Naive B cell (primary cell): ENCODE data around the gene ARHGEF25. TPM values are rescaled to one million over a fixed set of nuclear protein-coding genes. Genes with fewer than 3 reads are reported as not detected.
A peak's percentile ranks its signal among the peaks of the same experiment; 100 is the strongest.

Source experiments
- ATAC-seq, 2 donors: fragments of 150-1000 bp; cut with Tn5 transposase; 2 replicates each; pipeline ENCODE4 v1.10.0; 2021; ENCODE audit warnings: low read depth in 2 of 2, mild to moderate bottlenecking in 2 of 2, moderate library complexity in 2 of 2
- DNase-seq: peaks from one replicate; pipeline ENCODE4 v3.0.0; 2022
- H3K27ac Mint-ChIP-seq, 6 donors: one replicate each; pipeline ENCODE4 v1.8.0; 2020 to 2022; ENCODE audit warnings: mild to moderate bottlenecking in 6 of 6, mixed read lengths in 6 of 6, moderate library complexity in 5 of 6, inconsistent platforms in 2 of 6
- H3K27me3 Mint-ChIP-seq, 3 donors: one replicate each; pipeline ENCODE4 v1.8.0; 2021 to 2022; ENCODE audit warnings: mixed read lengths in 3 of 3, mild to moderate bottlenecking in 1 of 3
- H3K36me3 Mint-ChIP-seq, 2 donors: one replicate each; pipeline ENCODE4 v1.8.0; 2020 to 2022; ENCODE audit warnings: mixed read lengths in 2 of 2, inconsistent platforms in 1 of 2, mild to moderate bottlenecking in 1 of 2
- H3K4me1 Mint-ChIP-seq, 3 donors: one replicate each; pipeline ENCODE4 v1.8.0; 2020 to 2022; ENCODE audit warnings: mixed read lengths in 3 of 3, inconsistent platforms in 1 of 3, mild to moderate bottlenecking in 1 of 3, moderate library complexity in 1 of 3
- H3K4me3 Mint-ChIP-seq, 8 donors: one replicate each; pipeline ENCODE4 v1.8.0; 2020 to 2022; ENCODE audit warnings: mild to moderate bottlenecking in 8 of 8, mixed read lengths in 8 of 8, moderate library complexity in 8 of 8, inconsistent platforms in 2 of 8
- H3K9me3 Mint-ChIP-seq, 7 donors: one replicate each; pipeline ENCODE4 v1.8.0; 2020 to 2022; ENCODE audit warnings: mixed read lengths in 7 of 7, mild to moderate bottlenecking in 5 of 7, inconsistent platforms in 2 of 7, moderate library complexity in 1 of 7
- polyA plus RNA-seq, 6 donors: library from polyadenylated mRNA; unstranded; fragments of 300-500 nt; fragmentation: Illumina TruSeq; gene quantifications; one replicate each; pipeline ENCODE4 v1.2.3, GENCODE V29; 2021; ENCODE audit warnings: low read depth in 6 of 6

ARHGEF25 gene
- polyA plus RNA-seq, 6 donors from 2014 or later = not detected

- DNase-seq (peak; percentile 75), ATAC-seq (peak; percentile 85 to 89)
- Mint-ChIP-seq H3K27ac (peak within 1 kb of the TSS; percentile 72 to 91 (median 85)), H3K4me3 (peak within 1 kb of the TSS; percentile 84 to 95 (median 90)), H3K27me3 (no peaks in the 10 kb centered on the region), H3K4me1 (peaks cover 18 to 23% (median 21%) of the 10 kb centered on the region in 3 donors), H3K9me3 (no peaks in the 10 kb centered on the region), H3K36me3 (peaks cover 0 to 11% of the 10 kb centered on the region in 2 donors)
Measured at GRCh38 chr12:57590864-57591781, 20.1 kb upstream of the ARHGEF25 start, which contains the start of gene PIP4K2C. Gene PIP4K2C (plus strand): TSS chr12:57591192. CDS start chr12:57591290, 98 bp downstream.

GRCh38 chr12:57591782-57592325 lies 19.4 kb upstream of the ARHGEF25 start:
- no peak for ATAC-seq
- H3K27me3 Mint-ChIP-seq = no peaks in the 10 kb centered on the region
- peaks cover 5 to 15% of the 10 kb centered on the region in 2 donors for H3K36me3 Mint-ChIP-seq
- peak overlapping the region; percentile 84 to 95 (median 90) for H3K4me3 Mint-ChIP-seq
- no peak for DNase-seq
- H3K9me3 Mint-ChIP-seq = no peaks in the 10 kb centered on the region
- peaks cover 18 to 23% (median 21%) of the 10 kb centered on the region in 3 donors for H3K4me1 Mint-ChIP-seq
- H3K27ac Mint-ChIP-seq = peak overlapping the region; percentile 72 to 85 (median 83)

GRCh38 chr12:57592551-57593165 lies 18.6 kb upstream of the ARHGEF25 start:
- no peak for ATAC-seq
- H3K27me3 Mint-ChIP-seq = no peaks in the 10 kb centered on the region
- H3K9me3 Mint-ChIP-seq = no peaks in the 10 kb centered on the region
- DNase-seq = no peak
- H3K4me3 Mint-ChIP-seq = peak overlapping the region; percentile 84 to 95 (median 90)
- H3K27ac Mint-ChIP-seq = peak overlapping the region in 1 of 6 donors; percentile 12
- peaks cover 18 to 23% (median 21%) of the 10 kb centered on the region in 3 donors for H3K4me1 Mint-ChIP-seq
- peaks cover 13 to 22% of the 10 kb centered on the region in 2 donors for H3K36me3 Mint-ChIP-seq

- H3K27ac Mint-ChIP-seq = peak overlapping the region in 1 of 6 donors; percentile 56
- no peak for ATAC-seq
- H3K4me1 Mint-ChIP-seq = peaks cover 18 to 23% (median 21%) of the 10 kb centered on the region in 3 donors
- peak overlapping the region in 1 of 8 donors; percentile 85 for H3K4me3 Mint-ChIP-seq
- H3K9me3 Mint-ChIP-seq = no peaks in the 10 kb centered on the region
- H3K27me3 Mint-ChIP-seq = no peaks in the 10 kb centered on the region
- peaks cover 18 to 25% of the 10 kb centered on the region in 2 donors for H3K36me3 Mint-ChIP-seq
- no peak for DNase-seq
Measured at GRCh38 chr12:57593187-57593586, 18.0 kb upstream of the ARHGEF25 start.

- Mint-ChIP-seq H3K9me3 (no peaks in the 10 kb centered on the region), H3K4me3 (no peak overlapping the region), H3K27ac (peak overlapping the region in 1 of 6 donors; percentile 73), H3K36me3 (peaks cover 41 to 52% of the 10 kb centered on the region in 2 donors), H3K4me1 (peaks cover 8 to 16% (median 12%) of the 10 kb centered on the region in 3 donors), H3K27me3 (peaks cover 8 to 20% (median 11%) of the 10 kb centered on the region in 3 donors)
- DNase-seq (no peak), ATAC-seq (no peak)
Measured at GRCh38 chr12:57600395-57600794, 10.8 kb upstream of the ARHGEF25 start.

- Mint-ChIP-seq H3K27ac (peak overlapping the region in 1 of 6 donors; percentile 5), H3K4me1 (peaks cover 8 to 18% (median 16%) of the 10 kb centered on the region in 3 donors), H3K9me3 (no peaks in the 10 kb centered on the region), H3K27me3 (peaks cover 25 to 37% (median 29%) of the 10 kb centered on the region in 3 donors), H3K4me3 (peak overlapping the region in 1 of 8 donors; percentile 7), H3K36me3 (peaks cover 25 to 39% of the 10 kb centered on the region in 2 donors)
- no peak for ATAC-seq
- DNase-seq = no peak
Measured at GRCh38 chr12:57602544-57602943, 8.7 kb upstream of the ARHGEF25 start.

GRCh38 chr12:57603324-57603723 lies 7.9 kb upstream of the ARHGEF25 start:
- H3K27me3 Mint-ChIP-seq = peaks cover 31 to 43% (median 37%) of the 10 kb centered on the region in 3 donors
- H3K36me3 Mint-ChIP-seq = peaks cover 21 to 34% of the 10 kb centered on the region in 2 donors
- no peak for DNase-seq
- peaks cover 8 to 18% (median 16%) of the 10 kb centered on the region in 3 donors for H3K4me1 Mint-ChIP-seq
- no peaks in the 10 kb centered on the region for H3K9me3 Mint-ChIP-seq
- no peak overlapping the region for H3K27ac Mint-ChIP-seq
- no peak for ATAC-seq
- H3K4me3 Mint-ChIP-seq = peak overlapping the region in 5 of 8 donors; percentile 22 to 81 (median 67)

- Mint-ChIP-seq H3K9me3 (no peaks in the 10 kb centered on the region), H3K27ac (no peak overlapping the region), H3K4me3 (peak overlapping the region; percentile 64 to 88 (median 76)), H3K27me3 (peaks cover 36 to 49% (median 43%) of the 10 kb centered on the region in 3 donors), H3K36me3 (peaks cover 17 to 30% of the 10 kb centered on the region in 2 donors), H3K4me1 (peaks cover 8 to 18% (median 16%) of the 10 kb centered on the region in 3 donors)
- DNase-seq (no peak), ATAC-seq (no peak)
Measured at GRCh38 chr12:57603815-57604453, 7.3 kb upstream of the ARHGEF25 start.

- Mint-ChIP-seq H3K27me3 (peaks cover 36 to 55% (median 49%) of the 10 kb centered on the region in 3 donors), H3K9me3 (no peaks in the 10 kb centered on the region), H3K4me1 (peaks cover 8 to 18% (median 16%) of the 10 kb centered on the region in 3 donors), H3K36me3 (peaks cover 12 to 24% of the 10 kb centered on the region in 2 donors), H3K27ac (peak within 1 kb of the TSS in 2 of 6 donors; percentile 66 to 75), H3K4me3 (peak within 1 kb of the TSS; percentile 65 to 88 (median 81))
- peak; percentile 50 to 68 for ATAC-seq
- no peak for DNase-seq
Measured at GRCh38 chr12:57604454-57604991, 6.7 kb upstream of the ARHGEF25 start, which contains the start of gene DTX3. Gene DTX3 (plus strand): TSS chr12:57604824. CDS start chr12:57606518, 1,694 bp downstream.

GRCh38 chr12:57604992-57605810 lies 6.0 kb upstream of the ARHGEF25 start:
- peaks cover 10 to 19% (median 17%) of the 10 kb centered on the region in 3 donors for H3K4me1 Mint-ChIP-seq
- H3K9me3 Mint-ChIP-seq = no peaks in the 10 kb centered on the region
- H3K36me3 Mint-ChIP-seq = peaks cover 9 to 18% of the 10 kb centered on the region in 2 donors
- H3K4me3 Mint-ChIP-seq = peak overlapping the region; percentile 56 to 88 (median 72)
- DNase-seq = no peak
- H3K27ac Mint-ChIP-seq = peak overlapping the region in 2 of 6 donors; percentile 66 to 75
- H3K27me3 Mint-ChIP-seq = peaks cover 37 to 62% (median 55%) of the 10 kb centered on the region in 3 donors
- ATAC-seq = peak; percentile 28 to 30

- no peaks in the 10 kb centered on the region for H3K9me3 Mint-ChIP-seq
- peaks cover 3 to 11% of the 10 kb centered on the region in 2 donors for H3K36me3 Mint-ChIP-seq
- H3K27me3 Mint-ChIP-seq = peaks cover 43 to 68% (median 62%) of the 10 kb centered on the region in 3 donors
- no peak for DNase-seq
- peak overlapping the region in 1 of 6 donors; percentile 75 for H3K27ac Mint-ChIP-seq
- ATAC-seq = no peak
- H3K4me3 Mint-ChIP-seq = peak overlapping the region in 5 of 8 donors; percentile 56 to 88 (median 72)
- peaks cover 14 to 26% (median 24%) of the 10 kb centered on the region in 3 donors for H3K4me1 Mint-ChIP-seq
Measured at GRCh38 chr12:57605811-57606311, 5.4 kb upstream of the ARHGEF25 start.
